ENCODE data around the gene ETNK1. TPM values are rescaled to one million over a fixed set of nuclear protein-coding genes. Genes with fewer than 3 reads are reported as not detected.
A peak's percentile ranks its signal among the peaks of the same experiment; 100 is the strongest.
"Not testable (repeated sequence)": the region's sequence is repeated elsewhere in the genome, so short reads cannot be mapped to it uniquely, and the experiment has no call there.

The ETNK1 gene
- total RNA-seq, 1 donor from 2014 or later, result 14.4 TPM

DNA sequence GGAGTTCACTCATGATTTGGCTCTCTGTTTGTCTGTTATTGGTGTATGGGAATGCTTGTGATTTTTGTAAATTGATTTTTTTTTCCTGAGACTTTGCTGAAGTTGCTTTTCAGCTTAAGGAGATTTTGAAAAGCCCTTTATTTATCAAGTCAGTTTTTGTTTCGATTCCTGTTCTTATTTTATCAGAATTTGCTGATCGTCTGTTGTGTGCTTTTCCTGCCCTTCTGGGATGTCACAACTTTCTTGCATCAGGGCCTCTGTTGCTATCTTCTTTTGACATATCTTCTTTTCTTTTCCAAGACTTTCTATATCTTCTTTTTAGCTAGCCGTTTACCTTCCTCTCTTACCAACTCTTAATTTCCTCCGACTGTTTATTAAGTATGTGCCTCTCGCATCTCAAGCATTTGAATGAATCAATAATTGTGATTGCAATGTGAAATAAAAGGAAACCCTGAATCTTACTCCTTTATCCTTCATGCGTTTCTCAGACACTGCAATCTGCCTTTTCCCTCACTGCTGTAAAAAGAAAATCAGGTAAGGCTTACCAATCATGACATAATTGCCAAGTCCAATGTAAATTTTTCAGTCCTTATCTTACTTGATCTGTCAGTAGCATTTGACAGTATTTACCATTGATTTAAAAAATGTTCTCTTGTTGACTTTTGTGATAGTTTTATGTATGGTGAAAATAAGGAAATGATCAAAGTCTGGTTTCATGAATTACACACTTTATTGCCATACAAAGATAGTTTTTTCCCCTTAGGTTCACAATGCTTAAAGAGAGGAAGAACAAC lies 53.0 kb downstream of the ETNK1 start:
- ATAC-seq (ENCODE audit: poor library complexity) (no peak), DNase-seq (no peak)
- intact Hi-C loops (cut with DNase I), result no loop called here

GRCh38 chr12:22682663-22683062 lies 57.7 kb downstream of the ETNK1 start:
- intact Hi-C loops (cut with DNase I), result no loop called here
- DNase-seq (no peak), ATAC-seq (ENCODE audit: poor library complexity) (no peak)

GRCh38 chr12:22683131-22683530 lies 58.2 kb downstream of the ETNK1 start:
- intact Hi-C loops (cut with DNase I), result no loop called here
- no peak for DNase-seq
- ATAC-seq (ENCODE audit: poor library complexity), result no peak

DNA sequence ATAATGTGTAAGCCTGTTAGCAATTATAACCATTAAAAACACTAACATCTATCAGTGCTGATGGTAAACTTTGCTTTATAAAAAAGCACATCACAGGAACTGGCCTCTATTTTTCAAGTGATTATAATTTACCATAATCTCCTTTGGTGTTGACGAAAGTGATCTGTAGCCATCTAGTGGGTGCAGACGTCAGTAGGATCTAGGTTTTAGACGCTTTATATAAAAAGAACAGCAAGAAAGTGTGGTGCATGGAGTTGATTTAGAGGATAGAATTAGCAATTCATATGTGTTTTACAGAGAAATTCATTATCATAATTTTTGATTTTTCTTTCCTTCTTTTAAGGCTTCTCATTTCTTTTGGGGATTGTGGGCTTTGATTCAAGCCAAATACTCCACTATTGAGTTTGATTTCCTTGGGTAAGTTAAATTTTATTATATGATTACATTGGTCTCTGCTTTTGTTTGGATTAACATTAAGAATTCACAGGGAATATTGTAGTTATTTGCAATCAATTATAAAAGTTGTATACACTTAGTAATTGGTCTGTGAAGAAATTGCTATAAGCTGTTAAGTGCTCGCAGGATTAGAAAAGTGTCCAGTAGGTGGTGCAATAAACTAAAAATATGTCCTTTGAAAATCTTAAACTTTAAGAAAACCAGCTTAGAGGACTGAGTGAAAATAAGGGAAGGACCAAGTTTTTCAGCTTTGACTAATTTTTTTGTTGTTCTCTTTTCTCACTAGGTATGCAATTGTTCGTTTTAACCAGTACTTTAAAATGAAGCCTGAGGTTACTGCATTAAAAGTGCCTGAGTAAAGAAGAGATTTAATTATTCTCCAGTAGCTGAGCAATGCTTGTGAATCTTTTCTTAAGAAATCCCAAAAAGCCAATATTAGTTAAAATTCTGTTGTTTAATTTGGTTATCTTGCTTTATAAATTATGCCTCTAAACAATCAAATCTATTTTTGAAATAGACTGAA lies 59.5 kb downstream of the ETNK1 start:
- intact Hi-C loops (cut with DNase I), result no loop called here
- no peak for ATAC-seq (ENCODE audit: poor library complexity)
- no peak for DNase-seq

DNA sequence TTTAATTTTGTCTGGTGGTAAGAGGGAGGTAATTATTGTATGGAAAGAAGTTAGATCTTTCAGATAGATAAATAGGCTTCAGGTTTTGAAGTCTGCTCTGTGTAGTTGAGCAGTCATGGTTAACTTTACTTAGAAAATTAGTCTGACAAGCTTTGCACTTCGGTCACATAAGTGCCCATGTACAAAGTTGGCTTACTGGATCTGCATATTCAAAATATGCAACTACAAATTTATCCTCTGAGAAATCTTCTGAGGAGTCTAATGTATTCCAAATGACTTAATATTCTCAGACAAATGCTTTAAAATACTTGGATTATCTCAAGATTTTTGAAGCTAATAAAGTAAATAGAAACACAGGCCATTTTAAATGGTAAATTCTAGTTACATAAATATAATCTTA lies 61.2 kb downstream of the ETNK1 start:
- DNase-seq (no peak), ATAC-seq (ENCODE audit: poor library complexity) (no peak)
- intact Hi-C loops (cut with DNase I), result no loop called here

- peak; percentile 20 for ATAC-seq (ENCODE audit: poor library complexity)
- intact Hi-C loops (cut with DNase I), result no loop called here
- no peak for DNase-seq
These were observed 62.5 kb downstream of the ETNK1 start for GRCh38 chr12:22687361-22688076.

- intact Hi-C loops (cut with DNase I), result no loop called here
- no peak for DNase-seq
- no peak for ATAC-seq (ENCODE audit: poor library complexity)
These were observed 64.9 kb downstream of the ETNK1 start for GRCh38 chr12:22689876-22690275.

GRCh38 chr12:22691319-22691718 lies 66.3 kb downstream of the ETNK1 start:
- DNase-seq (no peak), ATAC-seq (ENCODE audit: poor library complexity) (no peak)
- intact Hi-C loops (cut with DNase I), result no loop called here

- intact Hi-C loops (cut with DNase I); ATAC-seq (ENCODE audit: poor library complexity); DNase-seq: not testable (repeated sequence)
These were observed 67.5 kb downstream of the ETNK1 start for GRCh38 chr12:22692467-22692866.

DNA sequence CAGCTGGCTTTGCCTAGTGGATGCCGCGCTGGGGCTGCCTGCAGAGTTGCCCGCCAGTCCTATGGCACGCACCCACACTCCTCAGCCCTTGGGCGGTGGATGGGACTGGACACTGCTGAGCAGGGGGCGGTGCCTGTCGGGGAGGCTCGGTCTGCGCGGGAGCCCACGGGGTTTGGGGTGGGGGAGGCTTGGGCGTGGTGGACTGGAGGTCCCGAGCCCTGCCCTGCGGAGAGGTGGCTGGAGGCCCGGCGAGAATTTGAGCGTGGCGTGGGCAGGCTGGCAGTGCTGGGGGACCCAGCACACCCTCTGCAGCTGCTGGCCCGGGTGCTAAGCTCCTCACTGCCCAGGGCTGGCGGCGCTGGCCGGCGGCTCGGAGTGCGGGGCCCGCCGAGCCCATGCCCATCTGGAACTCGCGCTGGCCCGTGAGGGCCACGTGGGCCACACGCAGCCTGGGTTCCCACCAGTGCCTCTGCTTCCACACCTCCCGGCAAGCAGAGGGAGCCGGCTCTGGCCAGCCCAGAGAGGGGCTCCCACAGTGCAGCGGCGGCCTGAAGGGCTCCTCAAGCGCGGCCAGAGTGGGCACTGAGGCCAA lies 68.1 kb downstream of the ETNK1 start:
- intact Hi-C loops (cut with DNase I), result no loop called here

DNA sequence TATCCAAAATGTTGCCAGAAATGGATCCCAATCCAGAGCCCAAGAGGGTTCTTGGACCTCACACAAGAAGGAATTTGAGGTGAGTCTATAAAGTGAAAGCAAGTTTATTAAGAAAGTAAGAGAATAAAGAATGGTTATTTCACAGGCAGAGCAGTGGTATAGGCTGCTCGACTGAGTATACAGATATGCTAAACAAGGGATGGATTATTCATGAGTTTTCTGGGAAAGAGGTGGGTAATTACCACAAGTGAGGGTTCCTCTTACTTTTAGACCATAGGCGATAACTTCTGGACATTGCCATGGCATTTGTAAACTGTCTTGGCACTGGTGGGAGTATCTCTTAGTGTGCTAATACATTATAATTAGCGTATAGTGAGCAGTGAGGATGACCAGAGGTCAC lies 73.6 kb downstream of the ETNK1 start:
- intact Hi-C loops (cut with DNase I), result no loop called here
- DNase-seq (no peak), ATAC-seq (ENCODE audit: poor library complexity) (no peak)

More for the DNA sequence above, 68.1 kb downstream of the ETNK1 start:
- peak; percentile 20 for ATAC-seq (ENCODE audit: poor library complexity)
- no peak for DNase-seq

DNA sequence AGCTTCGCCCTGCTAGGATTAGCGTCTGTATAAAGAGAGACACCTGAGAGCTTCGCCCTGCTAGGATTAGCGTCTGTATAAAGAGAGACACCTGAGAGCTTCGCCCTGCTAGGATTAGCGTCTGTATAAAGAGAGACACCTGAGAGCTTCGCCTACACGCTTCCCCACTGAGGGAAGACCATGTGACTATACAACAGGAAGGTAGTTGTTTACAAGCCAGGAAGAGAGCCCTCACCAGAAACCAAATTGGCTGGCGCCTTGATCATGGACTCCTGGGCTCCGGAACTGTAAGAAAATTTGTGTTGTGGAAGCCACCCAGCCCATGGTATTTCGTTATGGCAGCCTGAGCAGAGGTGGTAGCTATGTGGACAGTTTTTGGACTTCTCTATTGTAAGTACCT lies 74.7 kb downstream of the ETNK1 start:
- intact Hi-C loops (cut with DNase I); DNase-seq; ATAC-seq (ENCODE audit: poor library complexity): not testable (repeated sequence)

- intact Hi-C loops (cut with DNase I), result no loop called here
- ATAC-seq (ENCODE audit: poor library complexity), result no peak
- no peak for DNase-seq
These were observed 75.1 kb downstream of the ETNK1 start for GRCh38 chr12:22700106-22700505.

DNA sequence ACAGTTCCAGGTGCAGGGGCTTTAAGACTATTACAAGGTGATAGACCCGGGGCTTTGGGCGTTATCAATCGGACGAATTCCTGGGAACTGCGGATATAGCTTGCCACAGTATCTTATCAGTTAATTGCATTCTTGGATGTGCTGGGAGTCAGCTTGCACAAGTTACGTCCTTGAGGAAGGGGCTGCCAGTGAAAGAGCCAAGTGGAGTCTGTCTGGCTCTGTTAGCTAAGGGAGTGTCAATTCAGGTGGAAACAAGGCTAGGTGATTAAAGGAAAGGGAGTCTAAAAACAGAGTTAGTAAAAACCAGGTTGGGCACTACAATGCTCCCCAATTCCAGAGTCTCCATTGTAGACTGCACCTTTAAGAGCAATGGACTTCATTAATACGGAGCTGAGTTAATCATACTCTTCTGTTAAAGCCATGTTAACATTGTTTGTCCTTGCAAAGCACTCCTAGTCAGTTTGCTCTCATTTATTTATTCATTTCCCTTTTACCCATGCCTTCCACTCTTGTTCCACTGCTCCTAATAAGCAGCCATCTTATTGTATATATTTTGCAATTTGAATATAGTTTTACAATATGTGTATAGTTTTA lies 76.3 kb downstream of the ETNK1 start:
- DNase-seq; intact Hi-C loops (cut with DNase I); ATAC-seq (ENCODE audit: poor library complexity): not testable (repeated sequence)

GRCh38 chr12:22702690-22703089 lies 77.7 kb downstream of the ETNK1 start:
- no peak for ATAC-seq (ENCODE audit: poor library complexity)
- no peak for DNase-seq
- intact Hi-C loops (cut with DNase I), result no loop called here

GRCh38 chr12:22709292-22709691 lies 84.3 kb downstream of the ETNK1 start:
- DNase-seq (no peak), ATAC-seq (ENCODE audit: poor library complexity) (no peak)
- intact Hi-C loops (cut with DNase I), result no loop called here

- DNase-seq (no peak), ATAC-seq (ENCODE audit: poor library complexity) (no peak)
- intact Hi-C loops (cut with DNase I), result no loop called here
These were observed 87.1 kb downstream of the ETNK1 start for GRCh38 chr12:22712083-22712482.

DNA sequence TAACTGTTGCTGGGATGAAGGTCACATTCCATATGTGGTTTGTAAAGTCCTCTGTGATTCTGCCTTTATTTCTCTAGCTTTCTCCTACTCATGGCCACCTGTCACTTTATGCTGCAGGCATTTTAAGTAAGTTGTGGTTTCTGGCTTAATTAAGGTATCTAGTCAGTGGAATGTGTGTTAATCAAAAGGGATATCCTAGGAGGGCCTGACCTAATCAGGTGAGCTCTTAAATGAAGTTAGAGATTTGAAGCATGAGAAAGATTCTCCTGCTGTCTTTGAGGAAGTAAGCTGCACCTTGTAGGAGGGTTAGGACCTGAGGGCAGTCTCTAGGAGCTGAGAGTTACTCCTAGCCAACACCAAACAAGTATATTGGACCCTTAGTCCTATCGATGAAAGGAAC lies 90.3 kb downstream of the ETNK1 start:
- ATAC-seq (ENCODE audit: poor library complexity), result no peak
- DNase-seq, result no peak
- intact Hi-C loops (cut with DNase I), result no loop called here
